Hindlimb muscle (tissue), 1 donor: ENCODE data around the gene GSN. TPM values are rescaled to one million over a fixed set of nuclear protein-coding genes. Genes with fewer than 3 reads are reported as not detected.
A peak's percentile ranks its signal among the peaks of the same experiment; 100 is the strongest.

Experiments used
- DNase-seq: peaks from one replicate; pipeline ENCODE4 v3.0.0-alpha.2; 2013
- polyA plus RNA-seq: library from polyadenylated mRNA; unstranded; fragments of 120-200 nt; gene quantifications from one replicate; pipeline ENCODE4 v1.2.1, GENCODE V29; 2013; ENCODE audit not compliant: insufficient read length

GSN gene
- polyA plus RNA-seq, result 316 TPM

DNA sequence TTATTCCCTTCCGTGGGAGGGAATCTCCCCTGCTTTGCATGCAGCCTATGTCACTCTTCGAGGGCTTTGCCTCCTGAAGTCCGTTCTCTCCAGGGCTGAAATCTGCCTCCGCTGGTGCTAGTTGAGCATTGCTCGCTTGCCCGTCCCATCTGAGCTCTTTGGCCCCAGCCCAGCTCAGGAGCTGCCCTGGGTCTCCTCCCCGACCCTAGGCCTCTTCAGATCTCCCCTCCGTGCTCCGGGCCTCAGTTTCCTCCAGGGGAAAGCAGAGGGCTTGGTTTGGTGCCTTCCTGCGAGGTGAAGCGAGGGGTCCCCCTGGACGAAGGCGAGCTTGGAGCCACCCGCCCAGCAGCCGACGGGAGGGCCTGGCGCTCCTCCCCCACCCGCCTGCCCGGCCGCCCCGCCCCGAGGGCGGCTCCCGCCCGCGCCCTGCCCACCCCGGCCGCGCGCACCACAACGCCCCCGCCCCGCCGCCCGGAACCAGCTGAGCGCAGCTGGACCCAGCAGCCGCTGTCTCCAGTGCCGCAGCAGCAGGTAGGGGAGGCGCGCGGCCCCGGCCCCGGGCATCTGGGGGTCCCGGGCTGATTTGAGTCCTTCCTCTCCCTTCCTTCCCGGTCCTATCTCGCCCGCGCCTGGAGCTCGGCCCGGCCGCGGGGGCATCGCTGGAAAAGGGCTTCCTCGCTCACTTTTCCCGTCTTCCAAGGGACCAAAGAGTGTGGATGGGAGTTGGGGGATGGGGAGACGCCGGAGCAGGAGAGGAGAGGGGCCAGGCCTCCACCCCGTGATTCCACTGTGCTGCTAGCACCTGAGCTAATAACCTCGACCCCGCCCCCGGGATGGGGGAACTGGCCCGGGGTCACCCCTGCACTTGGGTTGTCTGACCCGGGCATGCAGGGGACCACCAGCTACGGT, at the start of gene GSN:
Gene GSN (plus strand): TSS at position 474 of the 909 bp plus-strand sequence. CDS start 33,810 bp downstream, outside the sequence.
- peak; percentile 84 for DNase-seq

- DNase-seq, result no peak
These were observed 49.5 kb upstream of the GSN start for GRCh38 chr9:121218357-121219027.

GRCh38 chr9:121219530-121219929, 48.4 kb upstream of the GSN start:
- no peak for DNase-seq

DNA sequence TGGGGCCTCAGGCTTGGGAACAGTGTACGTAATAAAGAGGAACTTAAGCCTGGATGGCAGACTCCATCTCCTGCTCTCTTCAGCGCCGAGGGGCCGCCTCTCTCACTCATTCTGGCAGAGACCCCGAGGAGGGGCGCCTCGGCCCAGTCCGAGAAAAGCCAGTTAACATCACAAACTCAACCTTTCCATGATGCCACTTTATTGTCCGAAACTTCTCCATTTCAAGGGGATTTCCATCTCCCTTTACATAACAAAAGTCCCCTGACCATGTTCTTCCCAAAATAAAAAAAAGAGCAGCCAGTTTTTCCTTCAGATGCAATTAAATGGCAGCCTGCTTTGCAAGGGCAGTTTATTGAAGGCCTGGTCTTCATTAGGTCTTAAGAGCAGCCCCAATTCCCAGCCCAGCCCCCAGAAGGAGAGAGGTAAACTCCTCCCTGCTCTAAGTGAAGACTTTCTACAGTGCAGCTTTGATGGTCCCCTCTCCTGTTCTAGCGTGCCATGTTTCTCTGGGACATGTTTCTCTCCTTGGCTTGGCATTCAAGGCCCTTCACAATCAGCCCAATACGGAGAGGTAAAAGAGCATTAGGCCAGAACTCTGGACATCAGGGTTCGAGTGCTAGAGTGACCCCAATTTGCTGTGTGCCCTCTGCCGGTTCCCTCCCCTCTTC, 46.8 kb upstream of the GSN start:
- no peak for DNase-seq

DNA sequence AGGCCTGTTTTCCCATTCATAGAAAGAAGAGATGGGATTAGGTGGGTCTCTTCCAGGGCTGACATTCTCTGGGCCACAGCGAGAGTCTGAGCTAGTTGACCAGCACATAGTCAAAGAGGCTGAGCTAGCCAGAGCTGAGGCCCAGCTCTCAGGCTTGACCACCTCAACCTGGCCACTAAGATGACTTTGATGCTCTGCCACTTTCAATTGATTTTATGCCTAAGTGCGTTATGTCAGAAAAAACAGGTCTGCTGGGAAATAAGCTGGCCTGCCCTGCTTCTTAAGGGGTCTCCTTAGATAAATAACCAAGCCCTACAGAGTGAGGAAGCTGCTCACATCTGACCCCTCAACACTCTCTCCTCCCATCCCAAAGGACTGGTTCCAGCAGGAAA, 46.3 kb upstream of the GSN start:
- no peak for DNase-seq

DNA sequence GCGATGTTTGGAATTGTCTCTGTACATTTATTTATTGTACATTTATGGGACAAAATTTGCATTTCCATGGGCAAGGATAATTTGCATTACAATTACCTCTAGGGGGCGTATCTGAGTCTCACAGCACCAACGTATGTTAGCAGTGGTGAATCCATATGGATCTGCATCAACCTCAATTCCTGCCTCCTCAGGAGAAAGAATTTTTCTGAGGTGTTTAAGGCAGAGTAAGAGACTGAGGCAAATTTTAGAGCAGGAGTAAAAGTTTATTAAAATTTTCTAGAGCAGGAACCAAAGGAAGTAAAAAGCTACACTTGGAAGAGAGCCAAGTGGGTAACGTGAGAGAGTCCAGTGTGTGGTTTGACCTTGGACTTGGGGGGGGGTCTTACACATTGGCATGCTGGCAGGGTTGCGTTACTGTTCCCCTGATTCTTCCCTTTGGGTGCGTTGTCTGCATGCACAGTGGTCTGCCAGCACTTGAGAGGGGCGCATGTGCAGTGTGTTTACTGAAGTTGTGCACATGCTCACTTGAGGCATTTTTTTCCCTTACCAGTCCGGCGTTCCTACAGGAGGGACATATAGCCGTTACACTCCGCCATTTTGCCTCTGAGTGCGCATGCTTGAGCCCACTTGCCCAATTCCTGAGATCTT, 45.3 kb upstream of the GSN start:
- no peak for DNase-seq

DNA sequence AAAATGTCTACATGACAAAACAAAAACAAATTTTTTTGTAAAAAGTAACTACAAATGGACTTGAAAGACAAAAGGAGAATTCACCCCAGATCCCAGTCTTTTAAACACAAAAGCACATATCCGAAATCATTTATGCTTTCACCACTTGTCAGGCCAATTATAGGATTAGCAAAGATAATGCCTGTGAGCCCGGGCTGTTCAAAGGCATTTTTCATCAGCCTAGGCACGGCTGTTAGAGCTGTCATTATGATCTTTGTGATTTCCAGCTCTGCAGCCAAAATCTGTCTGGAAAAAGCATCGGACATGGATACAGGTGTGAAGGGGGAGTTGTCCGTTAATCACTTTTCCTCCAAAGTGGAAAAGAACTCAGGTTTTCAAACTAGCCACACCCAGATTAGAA, 42.7 kb upstream of the GSN start:
- DNase-seq, result no peak

- no peak for DNase-seq
These were observed 41.8 kb upstream of the GSN start for GRCh38 chr9:121226175-121226574.

- no peak for DNase-seq
These were observed 40.1 kb upstream of the GSN start for GRCh38 chr9:121227862-121228261.

- DNase-seq, result no peak
These were observed 37.7 kb upstream of the GSN start for GRCh38 chr9:121230256-121230655.

DNA sequence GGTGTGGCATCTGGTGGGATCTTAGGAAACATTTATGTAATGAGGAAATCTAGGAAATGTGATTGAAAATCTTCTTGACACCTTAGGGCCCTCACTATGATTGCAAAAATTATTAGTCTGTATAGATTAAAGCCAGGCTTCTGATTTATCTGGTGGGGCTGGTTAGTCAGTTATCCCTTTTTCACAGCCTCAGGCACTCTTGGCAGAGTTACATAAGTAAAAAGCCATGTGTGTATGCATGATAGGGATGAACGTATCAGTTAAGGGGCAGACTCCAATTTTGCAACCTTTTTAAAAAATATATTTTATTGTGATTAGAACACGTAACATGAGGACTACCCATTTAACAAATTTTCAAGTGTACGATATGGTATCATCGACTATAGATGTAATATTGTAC, 35.7 kb upstream of the GSN start:
- no peak for DNase-seq

DNA sequence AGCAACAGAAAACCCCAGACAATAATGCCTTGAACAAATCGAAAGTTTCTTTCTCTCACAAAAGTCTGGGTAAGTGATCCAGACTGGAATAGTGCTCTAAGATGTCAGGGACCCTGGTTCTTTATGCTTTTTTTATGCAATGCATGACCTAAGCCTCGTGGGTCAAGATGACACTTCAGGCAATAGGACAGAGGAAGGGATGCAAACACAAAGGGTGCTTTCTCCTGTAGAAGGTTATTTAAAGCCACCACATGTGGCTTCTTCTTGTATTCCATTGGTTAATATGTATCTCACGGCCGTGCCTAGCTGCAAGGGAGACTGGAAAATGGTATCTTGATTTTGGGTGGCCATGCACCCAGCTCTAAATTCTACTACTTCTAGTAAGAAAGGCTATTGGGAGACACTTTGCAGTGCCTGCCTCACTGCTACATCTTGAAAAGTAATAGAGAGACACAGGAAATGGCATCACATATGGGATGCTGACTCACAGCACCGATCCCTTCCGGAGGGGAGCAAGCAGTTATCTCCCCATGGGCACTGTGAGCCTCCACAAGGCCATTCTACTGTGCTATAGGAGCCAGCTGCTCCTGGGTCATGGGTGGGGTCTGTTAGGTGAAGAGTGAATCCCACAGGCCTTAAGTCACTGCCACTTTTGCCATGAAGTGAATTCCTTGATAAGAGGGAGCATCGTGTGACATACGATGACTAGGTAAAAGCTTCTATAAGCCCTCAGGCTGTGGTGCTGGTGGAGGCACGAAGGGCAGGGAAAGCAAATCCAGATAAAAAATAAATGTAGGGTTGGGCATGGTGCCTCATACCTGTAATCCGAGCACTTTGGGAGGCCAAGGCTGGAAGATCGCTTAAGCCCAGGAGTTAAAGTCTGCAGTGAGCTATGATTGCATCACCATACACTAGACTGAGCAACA, 33.8 kb upstream of the GSN start:
- DNase-seq, result no peak

DNA sequence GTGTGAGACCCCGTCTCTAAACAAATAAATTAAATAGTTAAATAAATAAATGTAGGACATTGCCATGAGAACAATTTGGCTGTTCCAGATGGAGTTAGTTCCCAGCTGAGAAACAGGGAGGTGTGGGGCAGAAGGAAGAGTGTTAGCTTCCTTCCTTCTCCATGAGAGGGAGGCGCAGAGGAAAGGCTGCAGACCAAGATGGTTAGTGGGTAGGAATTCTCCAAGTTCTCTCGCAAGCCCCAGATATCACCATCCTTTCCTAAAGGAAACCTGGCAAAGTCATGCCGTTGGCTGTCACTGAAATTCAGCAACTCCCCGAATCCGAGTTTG, 33.2 kb upstream of the GSN start:
- no peak for DNase-seq

DNA sequence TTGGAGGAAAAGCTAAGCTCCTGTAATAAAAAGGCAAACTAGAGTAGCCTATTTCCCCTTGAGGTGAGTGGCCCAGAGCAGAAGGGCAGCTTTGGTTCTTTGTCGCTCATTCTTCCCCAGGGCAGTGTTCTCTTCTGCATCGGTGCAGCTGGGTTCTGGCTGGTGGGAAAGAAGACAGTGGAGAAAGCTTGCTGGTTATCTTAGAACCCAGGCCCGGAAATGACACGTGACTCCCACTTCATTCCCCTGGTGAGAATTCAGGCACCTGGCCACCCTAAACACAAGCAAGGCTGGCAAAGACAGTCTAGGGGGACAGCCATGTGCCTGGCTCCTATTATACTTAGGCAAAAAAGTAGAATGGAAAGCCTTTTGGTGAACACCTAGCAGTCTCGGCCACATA, 32.5 kb upstream of the GSN start:
- no peak for DNase-seq

DNA sequence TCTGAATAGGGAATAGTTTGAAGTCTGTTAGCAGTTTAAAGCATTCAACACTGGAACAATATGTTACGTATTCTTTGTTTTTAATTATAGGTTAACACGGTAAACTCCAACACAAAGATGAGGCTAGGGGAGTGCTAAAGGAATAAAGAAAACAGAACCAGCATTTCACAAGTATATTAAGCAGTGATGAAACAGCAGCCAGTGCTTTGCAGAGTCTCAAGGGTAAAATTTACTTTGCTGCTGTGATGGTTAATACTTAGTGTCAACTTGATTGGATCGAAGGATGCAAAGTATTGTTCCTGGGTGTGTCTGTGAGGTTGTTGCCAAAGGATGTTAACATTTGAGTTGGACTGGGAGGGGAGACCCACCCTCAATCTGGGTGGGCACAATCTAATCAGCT, 30.0 kb upstream of the GSN start:
- DNase-seq, result no peak

DNA sequence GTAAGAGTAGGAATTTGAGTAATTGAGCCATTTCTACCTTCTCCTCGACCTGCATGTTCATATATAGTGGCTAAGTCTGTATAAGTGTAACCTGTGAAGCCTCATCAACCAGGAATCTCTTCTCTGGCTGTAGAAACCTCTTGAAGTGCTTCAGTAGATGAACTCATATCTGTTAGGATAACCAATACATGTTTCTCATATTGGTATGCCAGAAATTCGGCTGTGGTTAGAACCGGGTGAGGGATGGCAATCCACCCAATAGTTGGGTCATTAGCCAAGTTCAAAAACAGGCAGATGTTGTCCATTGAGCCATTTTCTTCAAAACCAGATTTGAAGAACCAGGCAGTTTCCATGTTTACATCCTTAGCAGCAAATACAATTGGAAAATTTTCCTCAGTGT, 28.9 kb upstream of the GSN start:
- no peak for DNase-seq

- DNase-seq, result no peak
These were observed 28.1 kb upstream of the GSN start for GRCh38 chr9:121239851-121240250.

GRCh38 chr9:121240472-121241135, 27.4 kb upstream of the GSN start:
- no peak for DNase-seq

- DNase-seq, result no peak
These were observed 25.6 kb upstream of the GSN start for GRCh38 chr9:121242219-121242958.

- DNase-seq, result no peak
These were observed 25.0 kb upstream of the GSN start for GRCh38 chr9:121242959-121243346.
